ENCODE results near the gene VAMP7. TPM values are rescaled to one million over a fixed set of nuclear protein-coding genes. Genes with fewer than 3 reads are reported as not detected.
"Not testable (repeated sequence)": the region's sequence is repeated elsewhere in the genome, so short reads cannot be mapped to it uniquely, and the experiment has no call there.

The VAMP7 gene
- total RNA-seq, 1 donor from 2014 or later: 35.0 TPM

DNA sequence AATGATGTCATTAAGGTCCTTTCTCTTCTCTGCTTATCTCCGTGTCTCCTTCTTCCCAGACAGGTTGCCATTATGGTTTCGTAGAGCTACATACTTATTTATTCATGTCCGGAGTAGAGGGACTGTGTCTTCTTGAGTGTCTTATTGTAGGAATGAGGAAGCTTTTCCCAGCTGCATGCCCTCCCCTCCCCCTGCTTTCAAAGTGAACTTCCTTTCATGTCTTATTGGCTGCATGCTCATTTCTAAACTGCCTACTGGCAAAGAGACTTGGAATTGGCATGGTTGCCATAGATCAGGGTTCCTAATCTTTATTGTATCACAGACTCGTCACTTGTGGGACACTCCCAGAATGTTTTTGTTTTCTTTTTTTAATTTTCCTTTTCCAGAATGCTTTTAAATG lies 15.4 kb downstream of the VAMP7 start:
- intact Hi-C loops (cut with DNase I): no loop called here
- ATAC-seq (no peak), DNase-seq (ENCODE audit: low spot score) (no peak)

DNA sequence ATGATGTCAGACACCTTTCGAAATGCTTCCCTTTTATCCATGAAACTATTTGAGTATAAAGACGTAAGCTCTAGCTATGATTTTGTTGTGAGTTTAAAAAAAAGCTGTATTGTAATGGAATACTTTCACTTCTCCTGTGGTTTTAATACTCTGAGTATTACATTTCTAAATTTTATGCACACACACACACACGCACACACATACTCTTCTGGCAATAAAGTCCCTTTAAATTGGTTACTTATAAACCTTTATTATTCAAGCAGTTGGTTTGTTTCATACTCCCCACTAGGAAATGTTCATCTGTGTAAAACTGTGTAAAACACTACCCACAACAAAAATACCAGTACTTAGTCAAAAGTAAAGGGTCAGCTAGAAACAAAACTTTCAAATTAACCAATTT lies 18.2 kb downstream of the VAMP7 start:
- no peak for DNase-seq (ENCODE audit: low spot score)
- ATAC-seq: no peak
- intact Hi-C loops (cut with DNase I): no loop called here

GRCh38 chrX:155900765-155901164 lies 19.6 kb downstream of the VAMP7 start:
- DNase-seq (ENCODE audit: low spot score) (no peak), ATAC-seq (no peak)
- intact Hi-C loops (cut with DNase I): no loop called here

- DNase-seq (ENCODE audit: low spot score); ATAC-seq: not testable (repeated sequence)
Observed at GRCh38 chrX:155907661-155908060, 26.5 kb downstream of the VAMP7 start.

DNA sequence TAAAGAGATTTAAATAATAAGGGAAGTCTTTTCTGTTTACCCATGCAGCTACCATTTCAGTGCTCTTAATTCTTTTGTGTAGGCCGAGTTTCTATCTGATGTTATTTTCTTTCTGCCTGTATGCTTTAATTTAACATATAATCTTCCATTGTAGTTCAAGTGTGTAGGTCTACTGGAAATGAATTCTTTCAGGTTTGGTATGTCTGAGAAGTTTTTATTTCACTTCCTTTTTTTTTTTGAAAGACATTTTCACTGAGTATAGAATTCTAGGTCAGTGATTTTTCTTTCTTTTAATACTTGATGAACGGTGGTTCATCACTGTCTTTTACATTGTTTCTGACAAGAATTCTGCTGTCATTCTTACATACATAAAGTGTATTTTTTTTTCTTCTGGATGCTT lies 42.1 kb downstream of the VAMP7 start:
- intact Hi-C loops (cut with DNase I): no loop called here
- ATAC-seq (no peak), DNase-seq (ENCODE audit: low spot score) (no peak)

More at GRCh38 chrX:155907661-155908060, 26.5 kb downstream of the VAMP7 start:
- intact Hi-C loops (cut with DNase I): not testable (repeated sequence)

GRCh38 chrX:155930852-155931618 lies 49.9 kb downstream of the VAMP7 start:
- ATAC-seq; intact Hi-C loops (cut with DNase I); DNase-seq (ENCODE audit: low spot score): not testable (repeated sequence)

GRCh38 chrX:155938132-155938531 lies 57.0 kb downstream of the VAMP7 start:
- intact Hi-C loops (cut with DNase I): no loop called here
- no peak for ATAC-seq

DNA sequence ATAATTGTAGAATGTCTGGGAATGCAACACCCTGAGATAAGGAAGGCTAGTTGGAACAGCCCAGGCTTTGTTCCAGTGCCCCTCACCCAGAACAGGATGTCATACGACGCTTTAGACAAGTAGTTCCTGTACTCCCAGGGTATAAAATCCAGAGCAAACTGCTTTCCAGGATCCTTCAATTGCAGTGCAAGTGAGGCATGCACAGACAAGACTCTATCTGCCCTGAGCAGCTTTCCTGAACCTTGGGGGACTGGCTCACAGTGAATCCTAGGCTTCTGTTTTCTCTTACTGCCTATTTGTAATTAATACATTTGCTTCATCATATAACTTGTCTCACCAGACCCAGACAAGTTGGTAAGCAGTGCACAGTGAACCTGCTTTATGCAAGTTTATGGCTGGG lies 68.0 kb downstream of the VAMP7 start:
- DNase-seq (ENCODE audit: low spot score): no peak
- ATAC-seq: no peak
- intact Hi-C loops (cut with DNase I): no loop called here

More at GRCh38 chrX:155938132-155938531, 57.0 kb downstream of the VAMP7 start:
- no peak for DNase-seq (ENCODE audit: low spot score)

- intact Hi-C loops (cut with DNase I): no loop called here
- DNase-seq (ENCODE audit: low spot score) (no peak), ATAC-seq (no peak)
Observed at GRCh38 chrX:155951237-155951789, 70.2 kb downstream of the VAMP7 start.

DNA sequence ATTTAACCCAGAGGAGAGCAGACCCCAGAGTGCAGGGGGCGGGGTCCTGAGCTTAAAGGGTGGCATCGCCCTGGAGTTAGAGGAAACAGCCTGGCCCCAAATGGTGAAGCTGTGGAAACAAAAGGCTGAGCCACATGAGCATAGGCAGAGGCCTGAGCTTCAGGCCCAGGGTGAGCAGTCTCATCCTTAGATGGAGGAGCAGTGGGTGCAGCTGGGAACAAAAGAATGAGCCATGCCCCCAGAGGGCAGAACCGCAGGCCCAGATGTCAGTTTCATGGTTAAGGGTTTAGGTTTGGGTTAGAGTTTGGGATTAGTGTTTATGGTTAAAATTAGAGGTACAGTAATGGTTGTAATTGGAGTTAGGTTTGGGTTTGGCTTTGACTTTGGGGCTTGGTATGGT lies 71.9 kb downstream of the VAMP7 start:
- DNase-seq (ENCODE audit: low spot score) (no peak), ATAC-seq (no peak)

DNA sequence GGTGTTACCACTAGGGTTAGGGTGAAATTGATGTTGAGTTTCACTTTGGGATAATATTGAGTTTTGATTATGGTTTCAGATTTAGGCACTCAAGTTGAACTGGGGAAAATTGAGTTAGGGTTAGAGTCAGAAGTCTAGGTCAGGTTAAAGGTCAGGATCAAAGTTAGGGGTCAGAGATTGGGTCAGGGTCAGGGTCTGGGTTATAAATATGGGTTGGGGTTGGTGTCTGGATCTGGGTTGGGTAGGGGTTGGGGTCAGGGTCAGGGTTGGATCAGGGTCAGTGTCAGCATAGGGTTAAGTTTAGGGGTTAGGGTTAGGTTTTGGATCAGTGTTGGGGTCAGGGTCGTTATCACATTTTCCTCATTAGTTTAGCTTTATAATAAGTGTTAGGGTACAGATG lies 73.6 kb downstream of the VAMP7 start:
- intact Hi-C loops (cut with DNase I): no loop called here
- ATAC-seq: no peak
- DNase-seq (ENCODE audit: low spot score): no peak

More for the DNA sequence above, 71.9 kb downstream of the VAMP7 start:
- intact Hi-C loops (cut with DNase I): no loop called here

DNA sequence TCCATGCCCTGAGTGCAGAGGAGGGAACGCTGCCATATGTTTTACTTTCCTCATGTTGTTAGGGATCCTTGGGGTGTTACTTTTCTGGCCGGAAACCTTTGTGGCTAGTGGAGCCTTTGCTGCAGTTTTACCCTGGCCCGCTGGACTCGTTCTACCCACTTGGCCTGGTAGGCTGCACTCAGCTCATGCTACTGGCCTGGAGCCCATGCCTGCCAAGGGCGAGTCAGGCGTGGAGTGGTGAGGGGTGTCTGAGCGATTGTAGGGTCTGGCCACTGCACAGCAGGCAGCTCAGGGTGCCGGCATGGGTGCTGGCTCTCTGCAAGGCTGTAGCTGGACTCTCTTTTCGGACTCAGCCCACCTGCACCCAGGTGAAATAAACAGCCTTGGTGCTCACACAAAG lies 75.0 kb downstream of the VAMP7 start:
- DNase-seq (ENCODE audit: low spot score) (no peak), ATAC-seq (no peak)
- intact Hi-C loops (cut with DNase I): no loop called here

- ATAC-seq (no peak), DNase-seq (ENCODE audit: low spot score) (no peak)
- intact Hi-C loops (cut with DNase I): no loop called here
Observed at GRCh38 chrX:155956649-155957048, 75.5 kb downstream of the VAMP7 start.

GRCh38 chrX:155957843-155958242 lies 76.7 kb downstream of the VAMP7 start:
- DNase-seq (ENCODE audit: low spot score) (no peak), ATAC-seq (no peak)
- intact Hi-C loops (cut with DNase I): no loop called here

DNA sequence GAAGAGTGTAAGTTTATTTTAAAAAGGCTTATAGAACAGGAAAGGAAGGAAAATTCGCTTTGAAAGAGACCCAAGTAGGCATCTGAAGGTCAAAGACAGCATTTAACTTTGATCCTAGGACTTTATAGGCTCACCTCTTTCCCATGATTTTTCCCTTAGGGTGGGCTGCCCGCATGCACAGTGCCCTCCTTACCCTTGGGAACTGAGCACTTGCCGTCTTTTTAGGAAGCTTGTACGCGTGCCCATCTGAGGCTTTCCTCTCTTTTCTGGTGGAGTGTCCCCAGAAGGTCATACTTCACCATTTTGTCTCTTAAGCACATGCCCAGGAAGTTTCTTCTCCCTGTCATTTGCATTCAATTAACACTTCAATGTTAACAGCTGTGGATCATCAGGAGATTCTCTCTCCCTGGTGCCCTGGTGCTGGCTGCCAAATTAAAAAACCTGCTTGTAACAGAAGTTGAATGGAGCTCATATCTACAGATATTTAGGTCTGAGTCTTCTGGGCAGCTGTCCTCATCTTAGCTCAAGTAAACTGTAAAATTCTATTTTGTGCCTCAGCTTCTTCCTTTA lies 78.0 kb downstream of the VAMP7 start:
- intact Hi-C loops (cut with DNase I): no loop called here
- no peak for ATAC-seq
- no peak for DNase-seq (ENCODE audit: low spot score)

- ATAC-seq (no peak), DNase-seq (ENCODE audit: low spot score) (no peak)
- intact Hi-C loops (cut with DNase I): no loop called here
Observed at GRCh38 chrX:155962906-155963305, 81.8 kb downstream of the VAMP7 start.

DNA sequence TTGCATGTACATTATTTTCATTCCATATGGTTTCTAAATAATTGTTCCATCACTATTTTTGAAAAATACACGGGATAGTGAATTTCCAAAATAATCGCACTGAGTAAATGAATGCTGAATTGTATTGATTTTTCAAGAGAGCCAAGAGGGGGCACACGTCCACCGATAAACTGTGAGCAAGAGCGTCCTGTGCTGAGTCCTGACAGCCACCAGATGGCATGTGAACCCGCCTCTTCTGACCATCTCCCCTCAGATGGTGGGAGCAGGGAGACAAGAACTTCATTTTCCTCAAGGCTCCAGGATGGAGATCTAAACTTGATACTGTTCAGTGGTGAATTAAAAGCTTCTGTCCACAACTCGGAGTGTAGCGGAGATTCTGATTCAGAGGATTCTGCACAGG lies 85.7 kb downstream of the VAMP7 start:
- DNase-seq (ENCODE audit: low spot score): no peak
- no peak for ATAC-seq
- intact Hi-C loops (cut with DNase I): no loop called here

DNA sequence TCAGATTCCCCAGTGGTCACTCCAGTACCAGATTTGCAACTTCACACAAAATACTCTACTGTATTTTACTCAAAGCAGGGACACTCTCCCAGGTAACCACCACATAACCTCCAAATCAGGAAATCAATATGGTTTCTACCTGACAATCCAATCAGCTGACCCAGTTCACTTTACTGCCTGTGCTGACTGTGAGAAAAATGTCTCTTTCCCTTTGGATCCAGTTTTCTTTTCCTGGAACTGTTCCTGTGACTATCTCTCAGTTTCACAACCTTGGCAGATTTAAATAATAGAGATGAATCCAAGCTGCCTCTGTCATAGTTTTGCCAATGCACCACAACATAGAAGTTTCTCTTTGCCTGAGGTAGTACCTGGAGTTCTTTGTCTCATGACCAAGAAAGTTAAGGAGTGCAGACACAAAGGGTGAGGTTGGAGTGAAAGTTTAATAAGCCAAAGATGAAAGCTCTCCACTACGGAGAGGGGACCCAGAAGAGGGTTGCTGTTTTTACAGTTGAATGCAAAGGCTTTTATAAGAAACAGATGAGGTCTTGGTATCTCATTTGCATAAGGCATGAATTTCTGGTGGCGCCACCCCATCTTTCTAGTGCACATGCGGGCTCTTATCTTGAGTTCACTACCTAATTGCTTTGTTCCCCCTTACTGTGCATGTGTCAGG lies 86.6 kb downstream of the VAMP7 start:
- DNase-seq (ENCODE audit: low spot score) (no peak), ATAC-seq (no peak)
- intact Hi-C loops (cut with DNase I): no loop called here

DNA sequence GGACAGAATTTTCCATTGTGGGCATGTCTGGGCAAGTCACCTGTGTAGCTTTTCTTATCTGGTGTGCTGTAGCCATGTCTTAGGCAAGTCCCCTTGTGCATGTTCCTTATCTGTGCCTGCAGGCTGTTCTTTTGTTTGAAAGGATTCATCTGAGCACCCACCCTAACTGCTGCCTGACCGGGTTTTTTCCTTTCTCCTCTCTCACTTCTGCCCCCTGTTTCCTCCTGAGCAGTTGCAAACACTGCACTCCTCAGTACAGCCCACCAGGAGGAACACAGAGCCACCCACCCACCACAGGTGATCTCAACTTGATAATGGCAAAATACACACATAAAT lies 87.1 kb downstream of the VAMP7 start:
- intact Hi-C loops (cut with DNase I): no loop called here
- no peak for ATAC-seq
- DNase-seq (ENCODE audit: low spot score): no peak

DNA sequence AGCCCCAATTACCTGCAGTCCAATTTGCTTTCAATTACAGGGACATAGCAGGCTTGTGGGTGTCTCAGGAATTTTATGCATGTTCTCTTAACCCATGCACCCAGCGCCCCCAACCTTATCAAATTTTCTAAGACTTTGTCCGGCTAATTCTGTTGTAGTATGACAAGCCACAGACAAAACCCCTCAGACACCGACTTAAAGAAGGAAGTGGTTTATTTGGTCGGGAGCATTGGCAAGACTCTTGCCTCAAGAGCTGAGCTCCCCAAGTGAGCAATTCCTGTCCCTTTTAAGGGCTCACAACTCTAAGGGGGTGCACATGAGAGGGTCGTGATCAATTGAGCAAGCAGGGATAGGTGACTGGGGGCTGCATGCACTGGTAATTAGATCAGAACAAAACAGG lies 87.6 kb downstream of the VAMP7 start:
- ATAC-seq: no peak
- DNase-seq (ENCODE audit: low spot score): no peak
- intact Hi-C loops (cut with DNase I): no loop called here
